Mesenchymal stem cell (in vitro differentiated cells and primary cell): ENCODE results near the gene RAD51.

ENCODE experiments used
- DNase-seq: peaks from one replicate; pipeline ENCODE4 v3.0.0-alpha.2; 2013
- H2AFZ ChIP-seq: one replicate; pipeline ENCODE4 v1.6.1; 2013; ENCODE audit warnings: low read depth, mild to moderate bottlenecking, control low read depth, inconsistent platforms, low read length, moderate library complexity
- H2AK5ac ChIP-seq: 2 replicates; pipeline ENCODE4 v1.6.1; 2013; ENCODE audit warnings: low read length, moderate library complexity, mild to moderate bottlenecking, inconsistent platforms; ENCODE audit not compliant: severe bottlenecking
- H2BK120ac ChIP-seq: one replicate; pipeline ENCODE4 v1.6.1; 2013; ENCODE audit warnings: low read depth, mild to moderate bottlenecking, inconsistent platforms, low read length, moderate library complexity
- H2BK12ac ChIP-seq, 2 experiments: one replicate each; pipeline ENCODE4 v1.6.1; 2013; ENCODE audit warnings: inconsistent platforms in 2 of 2, low read length in 2 of 2, mild to moderate bottlenecking in 2 of 2, moderate library complexity in 2 of 2, control low read depth in 1 of 2
- H2BK15ac ChIP-seq: one replicate; pipeline ENCODE4 v1.6.1; 2013; ENCODE audit warnings: mild to moderate bottlenecking, low read depth, inconsistent platforms; ENCODE audit not compliant: poor library complexity, severe bottlenecking
- H2BK5ac ChIP-seq: 2 replicates; pipeline ENCODE4 v1.6.1; 2013; ENCODE audit warnings: low read depth, mild to moderate bottlenecking, low read length, control low read depth, inconsistent platforms; ENCODE audit not compliant: poor library complexity, severe bottlenecking
- H3K14ac ChIP-seq, 2 experiments: one replicate each; pipeline ENCODE4 v1.6.1; 2013; ENCODE audit warnings: inconsistent platforms in 2 of 2, low read length in 2 of 2, control low read depth in 1 of 2, mild to moderate bottlenecking in 1 of 2, moderate library complexity in 1 of 2
- H3K18ac ChIP-seq, 2 experiments: one replicate each; pipeline ENCODE4 v1.6.1; 2013; ENCODE audit warnings: inconsistent platforms in 2 of 2, low read length in 2 of 2, control low read depth in 1 of 2, low read depth in 1 of 2, mild to moderate bottlenecking in 1 of 2
- H3K23ac ChIP-seq, 2 experiments: one replicate each; pipeline ENCODE4 v1.6.1; 2013; ENCODE audit warnings: inconsistent platforms in 2 of 2, low read length in 2 of 2, mild to moderate bottlenecking in 2 of 2, moderate library complexity in 2 of 2, control low read depth in 1 of 2
- H3K27ac ChIP-seq: 2 replicates; pipeline ENCODE4 v1.5.1; 2013; ENCODE audit warnings: mild to moderate bottlenecking, moderate library complexity, low read length, control low read depth, inconsistent platforms; ENCODE audit not compliant: poor library complexity, severe bottlenecking
- H3K27me3 ChIP-seq, 2 experiments: 2 replicates each; pipeline versions ENCODE4 v1.6.1 to v1.7.0; 2013; ENCODE audit warnings: low read length in 2 of 2, mild to moderate bottlenecking in 2 of 2, moderate library complexity in 2 of 2, control low read depth in 1 of 2, inconsistent platforms in 1 of 2; ENCODE audit not compliant: control insufficient read depth in 1 of 2, insufficient read depth in 1 of 2
- H3K36me3 ChIP-seq, 2 experiments: 2 replicates each; pipeline versions ENCODE4 v1.6.1 to v1.7.0; 2013; ENCODE audit warnings: low read length in 2 of 2, control low read depth in 1 of 2, inconsistent platforms in 1 of 2, low read depth in 1 of 2, mild to moderate bottlenecking in 1 of 2; ENCODE audit not compliant: insufficient read depth in 2 of 2, control insufficient read depth in 1 of 2
- H3K4ac ChIP-seq, 2 experiments: one replicate each; pipeline ENCODE4 v1.6.1; 2013; ENCODE audit warnings: inconsistent platforms in 2 of 2, low read length in 2 of 2, mild to moderate bottlenecking in 2 of 2, moderate library complexity in 2 of 2, control low read depth in 1 of 2, low read depth in 1 of 2
- H3K4me1 ChIP-seq: 2 replicates; pipeline ENCODE4 v1.6.1; 2013; ENCODE audit warnings: low read depth, low read length, control low read depth; ENCODE audit not compliant: control insufficient read depth, insufficient read depth
- H3K4me2 ChIP-seq: 2 replicates; pipeline ENCODE4 v1.6.1; 2013; ENCODE audit warnings: low read length, mild to moderate bottlenecking, inconsistent platforms; ENCODE audit not compliant: poor library complexity, severe bottlenecking
- H3K4me3 ChIP-seq, 2 experiments: 2 replicates each; pipeline versions ENCODE4 v1.5.1 to v1.7.0; 2013; ENCODE audit warnings: low read length in 2 of 2, mild to moderate bottlenecking in 2 of 2, control low read depth in 1 of 2, low read depth in 1 of 2; ENCODE audit not compliant: insufficient read depth in 1 of 2
- H3K79me1 ChIP-seq: replicated peaks from 2 replicates; pipeline ENCODE4 v1.6.1; 2013; ENCODE audit warnings: mild to moderate bottlenecking, control low read depth, low read length, inconsistent platforms; ENCODE audit not compliant: poor library complexity, severe bottlenecking
- H3K9ac ChIP-seq: 2 replicates; pipeline ENCODE4 v1.7.0; 2013; ENCODE audit warnings: mild to moderate bottlenecking, low read length, moderate library complexity
- H3K9me3 ChIP-seq: 2 replicates; pipeline ENCODE4 v1.7.0; 2013; ENCODE audit warnings: mild to moderate bottlenecking, low read length; ENCODE audit not compliant: control insufficient read depth
- H4K8ac ChIP-seq: one replicate; pipeline ENCODE4 v1.6.1; 2013; ENCODE audit warnings: inconsistent platforms, mild to moderate bottlenecking, low read length, moderate library complexity
- H4K91ac ChIP-seq: one replicate; pipeline ENCODE4 v1.6.1; 2013; ENCODE audit warnings: mild to moderate bottlenecking, low read length, inconsistent platforms
- WGBS: methylation state at CpG from one replicate; pipeline ENCODE4 v1.1.7; 2013; ENCODE audit warnings: mixed read lengths; 5-methylcytosine and 5-hydroxymethylcytosine counted together

The RAD51 gene

DNA sequence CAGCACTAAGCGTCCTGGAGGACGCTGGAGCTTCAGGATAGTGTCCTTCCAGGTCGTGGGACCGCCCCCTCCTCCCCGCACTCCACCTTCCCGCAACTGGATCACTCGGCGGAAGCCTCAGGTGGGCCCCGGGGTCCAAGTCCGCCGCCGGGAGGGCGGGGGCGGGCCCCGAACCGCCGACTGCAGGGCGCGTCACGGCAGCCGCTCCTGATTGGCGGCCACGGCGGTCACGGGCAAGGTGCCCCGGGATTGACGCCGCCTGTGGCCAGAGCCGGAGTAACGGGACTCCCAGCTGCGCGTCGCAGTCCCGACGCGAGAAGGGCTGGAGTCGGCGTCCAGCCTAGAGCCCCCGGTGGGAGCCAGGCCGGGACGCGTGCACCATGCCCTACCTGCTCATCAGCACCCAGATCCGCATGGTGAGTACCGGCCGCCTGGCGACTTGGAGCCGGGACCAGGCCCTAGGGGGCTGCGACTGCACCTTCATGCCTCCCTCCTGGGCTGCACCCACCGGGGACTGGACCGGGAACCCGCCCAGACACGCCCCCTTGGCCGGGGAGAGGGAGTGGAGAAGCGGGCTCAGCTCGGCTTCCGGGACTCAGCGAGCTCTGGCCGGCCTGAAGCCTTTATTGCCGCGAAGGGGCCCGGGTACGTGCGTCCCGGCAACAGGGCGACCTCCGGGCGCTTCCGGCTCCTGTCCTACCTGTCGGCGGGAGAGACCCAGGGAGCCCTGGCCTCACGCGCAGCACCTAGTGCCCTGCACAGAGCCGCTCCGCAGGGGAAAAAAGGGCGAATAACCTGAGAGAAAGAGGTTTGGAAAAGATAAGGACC lies 69.0 kb downstream of the RAD51 start, which contains the start of gene GCHFR:
Gene GCHFR, plus strand, starts transcription at position 268 of the 828 bp plus-strand sequence. Its CDS starts 113 bp downstream, at position 381.
- Histone ChIP-seq H2BK120ac (peak within 1 kb of the TSS; percentile 64), H3K9me3 (no peaks in the 10 kb centered on the region), H3K27me3 (peaks cover 0 to 3% of the 10 kb centered on the region in 2 experiments), H3K36me3 (peaks cover 5 to 21% of the 10 kb centered on the region in 2 experiments), H2BK5ac (no peak within 1 kb of the TSS), H4K91ac (peak within 1 kb of the TSS; percentile 64), H3K14ac (peak within 1 kb of the TSS in 1 of 2 experiments; percentile 94), H3K4me2 (peak within 1 kb of the TSS; percentile 99), H3K23ac (peak within 1 kb of the TSS in 1 of 2 experiments; percentile 91), H3K4me1 (peaks cover 51% of the 10 kb centered on the region), H3K18ac (peak within 1 kb of the TSS; percentile 78 to 89), H2AK5ac (no peak within 1 kb of the TSS), H3K79me1 (peaks cover 3% of the 10 kb centered on the region), H2BK12ac (peak within 1 kb of the TSS; percentile 25 to 61), H2BK15ac (peak within 1 kb of the TSS; percentile 82), H3K4me3 (peak within 1 kb of the TSS; percentile 68 to 81), H3K27ac (no peak within 1 kb of the TSS), H3K4ac (peak within 1 kb of the TSS; percentile 37 to 73), H3K9ac (peak within 1 kb of the TSS; percentile 67), H2AFZ (peak within 1 kb of the TSS; percentile 95), H4K8ac (peak within 1 kb of the TSS; percentile 90)
- peak; percentile 85 for DNase-seq
- 1% methylated on average over 72 of the region's 75 CpGs for WGBS

DNA sequence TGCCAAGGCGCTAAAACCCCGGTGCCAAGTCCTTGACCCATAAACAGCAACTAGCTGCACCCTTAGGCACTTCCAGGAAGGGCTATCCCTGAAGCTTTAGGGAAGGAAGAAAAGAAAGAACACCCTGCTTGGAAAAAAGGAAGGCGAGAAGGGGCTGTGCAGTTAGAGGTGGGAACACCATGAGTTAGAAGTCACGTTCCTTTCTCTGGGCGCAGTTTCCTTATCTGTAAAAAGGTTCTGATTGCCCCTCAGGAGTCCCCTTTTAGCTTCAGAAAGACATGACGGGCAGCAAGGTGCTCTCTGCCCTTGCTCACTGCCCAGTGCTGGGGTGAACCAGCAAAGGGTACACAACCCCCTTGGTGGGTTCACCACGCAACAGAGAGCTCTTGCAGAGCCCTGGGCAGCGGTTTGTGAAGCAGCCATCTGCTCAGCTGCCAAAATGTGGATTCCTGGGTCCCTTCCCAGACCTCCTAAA lies 69.7 kb downstream of the RAD51 start:
- 39% methylated on average over 6 of the region's 8 CpGs for WGBS
- H3K4me1 ChIP-seq = peaks cover 57% of the 10 kb centered on the region
- no peak overlapping the region for H3K27ac ChIP-seq
- peak overlapping the region; percentile 95 for H2AFZ ChIP-seq
- peaks cover 3% of the 10 kb centered on the region for H3K79me1 ChIP-seq
- H3K4me3 ChIP-seq = peak overlapping the region; percentile 68 to 81
- H3K4me2 ChIP-seq = peak overlapping the region; percentile 99
- peak overlapping the region; percentile 60 for H4K8ac ChIP-seq
- H3K14ac ChIP-seq = no peak overlapping the region
- H3K4ac ChIP-seq = peak overlapping the region in 1 of 2 experiments; percentile 19
- no peak overlapping the region for H2BK120ac ChIP-seq
- no peak overlapping the region for H2BK15ac ChIP-seq
- peak; percentile 37 for DNase-seq
- H4K91ac ChIP-seq = no peak overlapping the region
- peak overlapping the region; percentile 67 for H3K9ac ChIP-seq
- H3K9me3 ChIP-seq = no peaks in the 10 kb centered on the region
- H2BK5ac ChIP-seq = no peak overlapping the region
- no peak overlapping the region for H2BK12ac ChIP-seq
- H3K23ac ChIP-seq = no peak overlapping the region
- peaks cover 5 to 22% of the 10 kb centered on the region in 2 experiments for H3K36me3 ChIP-seq
- peak overlapping the region in 1 of 2 experiments; percentile 45 for H3K18ac ChIP-seq
- no peak overlapping the region for H2AK5ac ChIP-seq
- peaks cover 0 to 3% of the 10 kb centered on the region in 2 experiments for H3K27me3 ChIP-seq

GRCh38 chr15:40766194-40766815 lies 71.3 kb downstream of the RAD51 start:
- Histone ChIP-seq H3K4me3 (no peak overlapping the region), H2BK5ac (no peak overlapping the region), H4K8ac (no peak overlapping the region), H2AFZ (no peak overlapping the region), H2BK120ac (no peak overlapping the region), H3K4me1 (peaks cover 74% of the 10 kb centered on the region), H3K27ac (no peak overlapping the region), H4K91ac (no peak overlapping the region), H3K27me3 (no peaks in the 10 kb centered on the region), H3K36me3 (peaks cover 7 to 24% of the 10 kb centered on the region in 2 experiments), H2AK5ac (peak overlapping the region; percentile 18), H3K79me1 (peaks cover 3% of the 10 kb centered on the region), H3K9me3 (no peaks in the 10 kb centered on the region), H3K9ac (no peak overlapping the region), H3K23ac (peak overlapping the region in 1 of 2 experiments; percentile 57), H3K18ac (peak overlapping the region in 1 of 2 experiments; percentile 59), H2BK12ac (peak overlapping the region in 1 of 2 experiments; percentile 33), H2BK15ac (no peak overlapping the region), H3K14ac (no peak overlapping the region), H3K4me2 (no peak overlapping the region), H3K4ac (no peak overlapping the region)
- no peak for DNase-seq
- WGBS = 86% methylated on average over 7 of the region's 7 CpGs
